MM.1S (cell line): ENCODE measurements around the gene GJC1.

ENCODE experiments used
- DNase-seq: peaks from one replicate; pipeline ENCODE4 v3.0.0-alpha.2; 2015
- H2AFZ ChIP-seq: fragments of 300-600 bp; sonication (generic); 2 replicates; pipeline ENCODE4 v1.6.0; 2016; ENCODE audit warnings: antibody characterized with exemption, low read length
- H3F3A ChIP-seq: fragments of 300-600 bp; sonication (generic); 2 replicates; pipeline ENCODE4 v1.6.1; 2016; ENCODE audit warnings: mild to moderate bottlenecking, antibody characterized with exemption, low read length, moderate library complexity, mixed read lengths; ENCODE audit not compliant: insufficient read depth
- H3K27ac ChIP-seq: fragments of 300-600 bp; sonication (generic); 2 replicates; pipeline ENCODE4 v1.5.1; 2016; ENCODE audit warnings: mild to moderate bottlenecking, low read length
- H3K27me3 ChIP-seq: fragments of 300-600 bp; sonication (generic); replicated peaks from 2 replicates; pipeline ENCODE4 v1.6.0; 2016; ENCODE audit warnings: low read length; ENCODE audit not compliant: insufficient read depth
- H3K36me3 ChIP-seq: fragments of 300-600 bp; sonication (generic); replicated peaks from 2 replicates; pipeline ENCODE4 v1.6.1; 2016; ENCODE audit warnings: mild to moderate bottlenecking, low read length, mixed read lengths; ENCODE audit not compliant: insufficient read depth
- H3K4me1 ChIP-seq: fragments of 300-600 bp; sonication (generic); 2 replicates; pipeline ENCODE4 v1.6.1; 2016; ENCODE audit warnings: low read length, mixed read lengths
- H3K4me2 ChIP-seq: fragments of 300-600 bp; sonication (generic); 2 replicates; pipeline ENCODE4 v1.6.0; 2016; ENCODE audit warnings: low read depth, low read length
- H3K4me3 ChIP-seq: fragments of 300-600 bp; sonication (generic); 2 replicates; pipeline ENCODE4 v1.5.1; 2016; ENCODE audit warnings: low read length, mixed read lengths
- H3K79me2 ChIP-seq: fragments of 300-600 bp; sonication (generic); 2 replicates; pipeline ENCODE4 v1.6.1; 2016; ENCODE audit warnings: mixed run types, low read length, mixed read lengths
- H3K9ac ChIP-seq: fragments of 300-600 bp; sonication (generic); 2 replicates; pipeline ENCODE4 v1.6.1; 2016; ENCODE audit warnings: low read length, mixed read lengths
- H3K9me2 ChIP-seq: fragments of 300-600 bp; sonication (generic); replicated peaks from 2 replicates; pipeline ENCODE4 v1.6.1; 2016; ENCODE audit warnings: mild to moderate bottlenecking, low read length, mixed read lengths; ENCODE audit not compliant: insufficient read depth
- H3K9me3 ChIP-seq: fragments of 300-600 bp; sonication (generic); replicated peaks from 2 replicates; pipeline ENCODE4 v1.6.1; 2016; ENCODE audit warnings: mild to moderate bottlenecking, low read length, mixed read lengths; ENCODE audit not compliant: insufficient read depth
- H4K20me1 ChIP-seq: fragments of 300-600 bp; sonication (generic); 2 replicates; pipeline ENCODE4 v1.6.1; 2016; ENCODE audit warnings: mild to moderate bottlenecking, low read length, moderate library complexity, mixed read lengths; ENCODE audit not compliant: insufficient read depth
- CTCF ChIP-seq: fragments of 300-600 bp; sonication (generic); IDR thresholded peaks from 2 replicates; pipeline ENCODE4 v1.5.1; 2016; ENCODE audit warnings: antibody characterized with exemption, low read length, mixed read lengths
- EZH2 ChIP-seq: fragments of 300-600 bp; sonication (generic); optimal IDR thresholded peaks from 2 replicates; pipeline ENCODE3; 2017; ENCODE audit warnings: low read depth, mild to moderate bottlenecking, antibody characterized with exemption, low read length, mixed read lengths
- EZH2phosphoT487 ChIP-seq: fragments of 300-600 bp; sonication (generic); IDR thresholded peaks from 2 replicates; pipeline ENCODE4 v1.6.1; 2018; ENCODE audit warnings: antibody characterized with exemption, low read length

The GJC1 gene

DNA sequence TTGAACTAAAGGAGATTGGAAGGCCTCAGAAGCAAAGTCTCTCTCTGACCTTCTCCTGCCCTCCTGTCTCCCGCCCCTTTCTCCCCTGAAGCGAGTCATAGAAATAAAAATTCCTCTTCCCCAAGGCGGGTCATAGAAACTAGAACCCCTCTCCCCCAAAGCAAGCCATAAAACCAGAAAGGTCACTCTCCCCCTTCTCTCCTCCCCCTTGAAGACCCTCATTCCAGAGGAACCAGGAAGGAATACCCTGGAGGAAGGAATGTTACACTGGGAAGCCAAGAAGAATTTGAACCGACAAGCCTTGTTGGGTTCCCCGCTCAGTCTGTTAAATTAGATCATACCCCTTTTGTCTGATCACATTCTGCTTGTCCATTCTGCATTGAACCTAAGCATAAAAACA lies 2.7 kb upstream of the GJC1 start:
- Histone ChIP-seq H3K9ac (no peak overlapping the region), H3K4me2 (no peak overlapping the region), H4K20me1 (no peaks in the 10 kb centered on the region), H3K9me3 (no peaks in the 10 kb centered on the region), H3F3A (no peaks in the 10 kb centered on the region), H3K4me3 (no peak overlapping the region), H3K36me3 (no peaks in the 10 kb centered on the region), H3K9me2 (no peaks in the 10 kb centered on the region), H3K79me2 (peaks cover 5% of the 10 kb centered on the region; the same call in 1 of the 2 replicates), H3K4me1 (no peaks in the 10 kb centered on the region), H3K27me3 (peaks cover 35% of the 10 kb centered on the region; the same call in 1 of the 2 replicates), H3K27ac (no peak overlapping the region), H2AFZ (no peak overlapping the region)
- DNase-seq = no peak
- TF ChIP-seq EZH2 (no peak), EZH2phosphoT487 (no peak), CTCF (no peak)

- H3K4me2 ChIP-seq = no peak overlapping the region
Measured at GRCh38 chr17:44831371-44831770, 1.3 kb upstream of the GJC1 start.

DNA sequence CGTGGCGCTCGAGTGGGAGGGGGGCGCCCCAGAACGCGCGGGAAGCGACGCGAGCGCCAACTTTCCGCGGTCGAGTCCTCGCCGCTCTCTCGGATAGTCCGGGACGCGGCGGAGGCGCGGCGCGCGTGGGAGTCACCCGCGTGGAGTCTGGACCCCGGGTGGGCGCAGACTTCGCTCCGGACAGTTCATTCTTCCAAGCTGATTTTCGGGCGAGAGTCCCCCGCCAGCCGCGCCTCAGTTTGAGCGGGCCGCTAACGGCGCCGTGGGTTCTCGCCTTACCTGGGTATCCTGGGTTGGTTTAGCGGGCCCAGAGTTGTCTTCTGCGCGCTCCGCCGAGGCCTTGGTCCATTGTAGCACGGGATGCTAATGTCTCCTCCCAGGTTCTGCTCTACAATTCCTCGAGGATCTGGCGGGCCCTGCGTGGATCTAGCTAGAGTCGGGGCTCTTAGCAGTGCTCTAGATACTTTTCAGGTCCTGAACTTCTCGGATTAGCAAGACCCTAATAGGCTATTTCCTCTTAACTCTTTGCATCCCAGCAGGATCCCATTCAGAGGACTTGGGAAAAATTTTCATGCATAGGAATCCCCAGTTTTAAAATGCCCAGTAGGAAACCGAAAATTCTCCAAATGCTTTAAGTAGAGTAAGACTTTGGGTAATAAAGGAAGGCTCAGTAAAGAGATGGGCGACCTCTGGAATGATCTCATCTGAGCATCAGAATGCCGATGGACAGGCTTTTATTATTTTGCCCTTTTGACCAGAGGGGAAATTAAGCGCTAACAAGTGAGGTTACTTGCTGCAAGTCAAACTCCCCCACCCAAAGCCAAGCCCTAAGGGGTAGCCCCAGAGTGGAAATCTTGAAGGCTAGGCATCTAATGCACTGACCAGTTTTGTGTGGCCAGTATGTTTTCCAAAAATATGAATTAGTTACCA lies 537 bp upstream of the GJC1 start:
- Histone ChIP-seq H3K27me3 (peaks cover 36% of the 10 kb centered on the region; the same call in 1 of the 2 replicates), H3K4me3 (peak overlapping the region; percentile 47), H3K4me1 (no peaks in the 10 kb centered on the region), H3K9me3 (no peaks in the 10 kb centered on the region), H3K36me3 (no peaks in the 10 kb centered on the region), H4K20me1 (no peaks in the 10 kb centered on the region), H3K9ac (peak overlapping the region; percentile 44; the same call in 1 of the 2 replicates), H3K4me2 (peak overlapping the region; percentile 46), H2AFZ (peak overlapping the region; percentile 59; the same call in 1 of the 2 replicates), H3K79me2 (peaks cover 12% of the 10 kb centered on the region), H3K9me2 (no peaks in the 10 kb centered on the region), H3F3A (no peaks in the 10 kb centered on the region), H3K27ac (no peak overlapping the region)
- TF ChIP-seq EZH2 = no peak
- peak; percentile 18 for DNase-seq

More at GRCh38 chr17:44831371-44831770, 1.3 kb upstream of the GJC1 start:
- H3K9ac ChIP-seq = no peak overlapping the region
- H3K4me3 ChIP-seq = no peak overlapping the region
- no peak for DNase-seq
- peaks cover 12% of the 10 kb centered on the region for H3K79me2 ChIP-seq
- no peaks in the 10 kb centered on the region for H3K4me1 ChIP-seq
- H3K27me3 ChIP-seq = peaks cover 36% of the 10 kb centered on the region; the same call in 1 of the 2 replicates
- H3F3A ChIP-seq = no peaks in the 10 kb centered on the region
- H4K20me1 ChIP-seq = no peaks in the 10 kb centered on the region
- no peaks in the 10 kb centered on the region for H3K36me3 ChIP-seq
- no peaks in the 10 kb centered on the region for H3K9me2 ChIP-seq
- no peaks in the 10 kb centered on the region for H3K9me3 ChIP-seq
- H2AFZ ChIP-seq = no peak overlapping the region
- H3K27ac ChIP-seq = no peak overlapping the region
- TF ChIP-seq EZH2phosphoT487 (no peak), CTCF (no peak), EZH2 (no peak)
